Neural cell (in vitro differentiated cells): ENCODE results near the gene ODF2.

Experiments used
- EZH2 ChIP-seq: fragments of 200-600, 300-800 bp; shearing (Covaris generic), sonication (generic); IDR thresholded peaks from 2 replicates; pipeline ENCODE4 v1.6.1; 2014; ENCODE audit warnings: antibody characterized with exemption, low read length, borderline replicate concordance, mild to moderate bottlenecking; ENCODE audit not compliant: insufficient read depth, poor library complexity, severe bottlenecking
- RAD21 ChIP-seq: fragments of 450-650 bp; conservative IDR thresholded peaks from 2 replicates; pipeline ENCODE4 v1.6.1; 2014; ENCODE audit warnings: antibody characterized with exemption, mild to moderate bottlenecking, moderate library complexity
- TF ChIP-seq, protein P1 (sequence below): IDR thresholded peaks from 2 replicates; pipeline ENCODE4 v1.6.1; 2012; ENCODE audit warnings: borderline replicate concordance

GRCh38 chr9:128495296-128495695 is 39.5 kb downstream of the ODF2 start:
- TF ChIP-seq, protein P1, sequence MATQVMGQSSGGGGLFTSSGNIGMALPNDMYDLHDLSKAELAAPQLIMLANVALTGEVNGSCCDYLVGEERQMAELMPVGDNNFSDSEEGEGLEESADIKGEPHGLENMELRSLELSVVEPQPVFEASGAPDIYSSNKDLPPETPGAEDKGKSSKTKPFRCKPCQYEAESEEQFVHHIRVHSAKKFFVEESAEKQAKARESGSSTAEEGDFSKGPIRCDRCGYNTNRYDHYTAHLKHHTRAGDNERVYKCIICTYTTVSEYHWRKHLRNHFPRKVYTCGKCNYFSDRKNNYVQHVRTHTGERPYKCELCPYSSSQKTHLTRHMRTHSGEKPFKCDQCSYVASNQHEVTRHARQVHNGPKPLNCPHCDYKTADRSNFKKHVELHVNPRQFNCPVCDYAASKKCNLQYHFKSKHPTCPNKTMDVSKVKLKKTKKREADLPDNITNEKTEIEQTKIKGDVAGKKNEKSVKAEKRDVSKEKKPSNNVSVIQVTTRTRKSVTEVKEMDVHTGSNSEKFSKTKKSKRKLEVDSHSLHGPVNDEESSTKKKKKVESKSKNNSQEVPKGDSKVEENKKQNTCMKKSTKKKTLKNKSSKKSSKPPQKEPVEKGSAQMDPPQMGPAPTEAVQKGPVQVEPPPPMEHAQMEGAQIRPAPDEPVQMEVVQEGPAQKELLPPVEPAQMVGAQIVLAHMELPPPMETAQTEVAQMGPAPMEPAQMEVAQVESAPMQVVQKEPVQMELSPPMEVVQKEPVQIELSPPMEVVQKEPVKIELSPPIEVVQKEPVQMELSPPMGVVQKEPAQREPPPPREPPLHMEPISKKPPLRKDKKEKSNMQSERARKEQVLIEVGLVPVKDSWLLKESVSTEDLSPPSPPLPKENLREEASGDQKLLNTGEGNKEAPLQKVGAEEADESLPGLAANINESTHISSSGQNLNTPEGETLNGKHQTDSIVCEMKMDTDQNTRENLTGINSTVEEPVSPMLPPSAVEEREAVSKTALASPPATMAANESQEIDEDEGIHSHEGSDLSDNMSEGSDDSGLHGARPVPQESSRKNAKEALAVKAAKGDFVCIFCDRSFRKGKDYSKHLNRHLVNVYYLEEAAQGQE, result no peak
- TF ChIP-seq EZH2 (no peak), RAD21 (no peak)
